Activated CD4-positive, alpha-beta T cell treated with anti-CD3 and anti-CD28 coated beads, Interleukin-2, amount 50 U/mL, for 24 hours (primary cell): ENCODE results near the gene NAV2.

Experiments
- DNase-seq, 2 donors: peaks; one replicate each; pipeline ENCODE4 v3.0.0-alpha.2; 2020; ENCODE audit warnings: low read depth in 1 of 2, low spot score in 1 of 2

NAV2 gene

DNA sequence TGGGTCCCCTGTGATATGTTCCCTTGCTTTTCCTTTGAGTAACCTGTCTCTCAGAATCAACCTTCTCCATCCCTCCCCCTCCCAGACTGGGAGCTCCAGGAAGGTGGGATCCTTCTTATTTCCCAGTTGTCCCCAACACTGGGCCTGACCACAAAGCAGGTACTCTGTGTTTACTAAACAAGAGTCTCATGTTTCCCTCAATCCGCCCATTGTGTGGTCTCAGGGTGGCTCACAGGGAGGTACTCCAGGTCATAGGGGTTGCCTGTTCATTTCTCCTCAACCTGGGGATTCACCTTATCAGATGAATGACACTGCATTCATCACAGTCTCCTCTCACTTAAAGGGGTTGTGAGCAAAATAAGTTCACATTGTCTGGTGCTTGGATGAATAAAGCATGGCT lies 26.4 kb upstream of the NAV2 start:
- no peak for DNase-seq

DNA sequence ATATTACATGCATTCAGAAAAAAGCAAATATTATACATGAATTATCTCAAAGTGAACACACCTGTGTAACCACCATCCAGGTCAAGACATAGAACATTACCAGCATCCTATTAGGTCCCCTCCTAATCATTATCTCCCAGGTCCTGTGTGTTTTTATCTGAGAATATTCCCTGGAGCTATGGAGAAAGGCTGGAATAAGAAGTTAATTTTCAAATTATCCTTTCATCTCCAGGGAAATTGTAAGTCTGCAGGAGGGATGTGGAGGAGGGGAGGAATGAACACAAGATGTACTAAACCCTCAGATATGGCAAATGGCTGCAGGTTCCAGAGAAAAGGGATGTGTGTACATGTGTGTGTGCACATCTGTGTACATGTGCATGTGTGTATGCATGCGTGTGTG lies 25.2 kb upstream of the NAV2 start:
- DNase-seq = no peak

DNA sequence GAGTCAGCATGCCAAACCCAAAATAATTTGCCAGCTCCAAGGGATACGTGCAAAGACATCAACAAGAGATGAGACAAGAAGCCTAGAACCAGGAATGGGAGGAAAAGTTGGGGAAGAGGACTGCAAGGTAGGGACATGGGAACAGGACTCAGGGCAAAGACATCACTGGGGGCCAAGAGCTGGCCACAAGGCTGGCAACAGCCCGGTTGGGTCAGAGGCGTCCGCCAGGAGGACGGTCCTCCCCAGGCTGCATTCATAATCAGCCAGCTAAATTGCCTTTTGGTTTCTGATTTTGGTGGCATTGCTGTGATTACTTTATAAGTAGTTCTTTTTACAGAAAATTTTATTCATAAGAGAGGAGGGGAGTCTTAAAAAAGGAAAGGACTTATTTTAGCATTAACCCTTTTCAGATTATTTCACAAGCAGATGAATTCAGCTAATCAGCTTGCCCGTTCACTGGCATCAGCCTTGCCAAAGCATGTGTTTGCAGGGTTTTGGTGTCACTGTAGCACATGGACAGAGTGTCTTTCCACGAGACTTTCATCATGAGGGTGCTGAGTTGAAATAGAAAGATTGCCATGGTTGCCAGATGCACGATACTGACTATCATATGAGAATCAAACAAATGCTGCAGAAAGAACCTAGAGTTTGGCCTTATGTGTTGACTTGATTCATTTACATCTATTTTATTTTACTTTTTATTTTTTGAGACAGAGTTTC lies 23.2 kb upstream of the NAV2 start:
- no peak for DNase-seq

DNA sequence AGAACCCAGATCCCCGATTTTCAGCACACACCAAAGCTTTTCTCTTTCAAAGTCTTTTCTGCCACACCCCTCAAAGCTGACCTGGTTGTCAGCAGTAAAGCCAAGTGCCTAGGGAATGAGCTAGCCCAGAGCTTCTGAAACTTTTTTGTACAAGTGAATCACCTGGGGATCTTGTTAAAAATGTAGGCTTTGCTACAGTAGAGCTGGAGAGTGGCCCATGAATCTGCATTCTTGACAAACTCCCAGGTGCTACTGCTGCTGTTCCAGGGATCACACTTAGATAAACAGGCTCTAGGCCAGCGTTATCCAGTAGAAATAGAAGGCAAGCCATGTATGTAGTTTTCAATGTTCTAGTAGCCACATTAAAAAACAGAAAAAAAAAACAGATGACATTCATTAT lies 21.8 kb upstream of the NAV2 start:
- no peak for DNase-seq

DNA sequence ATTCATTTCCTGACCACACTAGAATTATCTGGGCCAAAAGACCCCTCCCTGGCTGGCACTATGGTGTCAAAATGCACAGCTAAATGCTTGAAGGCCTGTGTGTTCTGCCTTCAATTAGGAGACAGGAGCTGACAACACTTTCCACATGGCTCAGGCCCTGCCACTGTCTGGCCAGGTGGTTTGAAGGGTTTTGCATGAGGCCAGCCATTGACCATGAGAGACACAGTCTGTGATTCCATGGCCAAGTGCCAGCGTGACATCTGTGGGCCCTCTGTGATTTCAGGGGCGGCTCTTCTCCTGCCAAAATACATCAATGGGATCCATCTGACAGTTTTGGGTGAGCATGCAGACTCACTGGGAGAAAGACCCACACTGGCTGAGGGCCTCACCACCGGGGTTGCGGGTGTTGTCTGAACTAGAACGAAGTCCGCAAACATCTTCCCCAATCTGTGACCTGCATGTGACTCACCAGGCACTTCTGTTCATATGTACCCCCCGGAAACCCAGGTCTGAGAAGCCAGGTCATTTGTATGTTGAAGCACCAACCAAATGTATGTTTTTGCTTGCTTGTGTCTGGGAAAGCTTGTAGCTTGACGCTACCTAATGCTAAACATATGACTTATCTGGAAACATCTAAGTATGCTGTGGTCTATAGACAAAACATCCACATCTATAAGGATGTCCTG lies 20.7 kb upstream of the NAV2 start:
- no peak for DNase-seq

DNA sequence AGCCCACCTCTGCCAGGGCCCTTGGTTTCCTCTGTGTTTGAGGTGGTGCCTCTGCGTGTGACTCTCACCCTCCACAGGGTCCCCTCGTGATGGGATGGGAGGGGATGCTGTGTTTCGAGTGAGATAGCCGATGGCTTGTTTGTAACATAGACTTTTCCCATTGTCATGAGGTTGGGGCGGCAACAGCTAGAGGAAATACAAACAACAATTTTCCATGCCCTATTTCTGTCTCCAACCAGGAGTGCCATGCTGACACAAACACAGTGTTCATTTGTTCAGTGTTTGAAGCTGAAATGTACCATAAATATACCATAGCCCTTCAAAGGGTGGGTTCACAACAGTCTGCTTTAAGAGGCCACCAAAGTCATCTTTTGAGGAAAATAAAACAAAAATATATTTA lies 19.5 kb upstream of the NAV2 start:
- DNase-seq = no peak

DNA sequence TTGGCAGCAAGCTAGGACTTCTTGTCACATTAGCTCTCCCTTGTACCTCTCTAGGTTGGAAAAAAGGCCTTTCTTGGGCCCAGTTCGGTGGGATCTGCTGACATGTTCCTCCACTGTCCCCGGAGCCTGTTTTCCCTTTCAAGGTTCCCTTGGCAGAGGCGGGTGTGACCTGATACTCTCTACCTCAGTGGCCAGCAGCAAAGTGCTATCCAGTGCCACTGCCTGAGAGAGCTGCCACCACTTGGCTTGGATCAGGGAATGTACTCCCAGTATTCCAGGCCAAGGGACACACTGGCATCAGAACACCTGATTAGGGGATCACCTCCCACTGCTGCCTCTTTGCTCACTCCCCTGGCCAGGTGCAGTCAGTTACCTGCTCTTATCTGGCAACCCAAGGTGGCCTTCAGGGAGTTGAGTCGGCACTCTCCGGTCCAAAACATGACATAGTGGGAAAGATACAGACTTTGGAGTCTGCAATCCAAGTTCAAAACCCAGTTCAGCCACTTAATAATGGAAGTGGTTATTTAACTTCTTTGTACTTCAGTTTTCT lies 17.8 kb upstream of the NAV2 start:
- DNase-seq = no peak

DNA sequence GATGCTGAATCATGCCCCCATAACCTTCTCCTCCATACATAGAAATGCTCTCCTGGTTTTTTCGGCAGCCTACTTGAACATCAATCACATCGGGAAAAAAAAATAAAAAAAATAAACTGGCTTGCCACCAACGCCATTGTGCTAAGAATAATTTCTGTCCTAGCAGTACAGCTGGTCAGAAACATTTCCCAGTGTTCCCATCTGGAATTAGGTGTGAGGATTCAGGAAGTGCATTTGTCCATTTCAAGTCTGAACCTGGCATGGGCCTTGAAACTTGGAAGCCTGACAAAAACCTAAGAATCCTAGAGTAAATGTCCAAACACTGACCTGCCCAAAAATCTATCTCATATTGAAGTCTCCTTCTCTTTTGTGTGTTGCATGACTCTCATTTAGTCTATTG lies 16.6 kb upstream of the NAV2 start:
- no peak for DNase-seq

DNA sequence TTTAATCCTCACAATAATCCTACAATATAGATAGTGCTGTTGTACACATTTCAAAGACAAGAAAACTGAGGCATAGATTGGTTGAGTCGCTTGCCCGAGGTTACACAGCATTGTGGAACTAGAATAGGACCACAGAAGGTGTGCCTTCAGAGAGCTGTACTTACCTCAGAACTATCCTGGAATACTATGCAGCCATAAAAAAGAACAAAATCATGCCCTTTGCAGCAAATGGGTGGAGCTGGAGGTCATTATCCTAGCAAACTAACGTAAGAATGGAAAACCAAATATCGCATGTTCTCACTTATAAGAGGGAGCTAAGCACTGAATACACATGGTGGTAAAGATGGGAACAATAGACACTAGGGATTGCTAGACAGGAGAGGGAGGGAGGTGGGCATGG lies 15.7 kb upstream of the NAV2 start:
- DNase-seq = no peak

DNA sequence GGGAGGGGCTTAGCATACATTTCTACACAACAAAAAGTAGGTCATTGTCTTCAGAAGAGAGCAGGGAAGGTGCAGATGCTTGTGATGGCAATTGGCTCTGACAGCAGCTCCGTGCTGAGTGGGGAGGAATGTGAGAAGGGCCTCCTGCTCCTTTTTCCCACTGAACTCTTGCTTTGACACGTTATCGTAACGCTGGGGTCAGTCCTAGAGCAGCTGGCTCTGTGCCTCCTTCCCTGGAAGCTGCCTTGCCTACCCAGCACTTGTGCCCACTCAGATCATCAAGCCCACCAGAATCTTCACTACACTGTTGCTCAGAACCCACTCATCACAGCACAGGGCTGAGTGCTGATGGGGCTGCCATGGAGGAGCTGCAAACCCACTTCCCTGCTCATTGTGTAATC lies 14.9 kb upstream of the NAV2 start:
- DNase-seq = no peak

DNA sequence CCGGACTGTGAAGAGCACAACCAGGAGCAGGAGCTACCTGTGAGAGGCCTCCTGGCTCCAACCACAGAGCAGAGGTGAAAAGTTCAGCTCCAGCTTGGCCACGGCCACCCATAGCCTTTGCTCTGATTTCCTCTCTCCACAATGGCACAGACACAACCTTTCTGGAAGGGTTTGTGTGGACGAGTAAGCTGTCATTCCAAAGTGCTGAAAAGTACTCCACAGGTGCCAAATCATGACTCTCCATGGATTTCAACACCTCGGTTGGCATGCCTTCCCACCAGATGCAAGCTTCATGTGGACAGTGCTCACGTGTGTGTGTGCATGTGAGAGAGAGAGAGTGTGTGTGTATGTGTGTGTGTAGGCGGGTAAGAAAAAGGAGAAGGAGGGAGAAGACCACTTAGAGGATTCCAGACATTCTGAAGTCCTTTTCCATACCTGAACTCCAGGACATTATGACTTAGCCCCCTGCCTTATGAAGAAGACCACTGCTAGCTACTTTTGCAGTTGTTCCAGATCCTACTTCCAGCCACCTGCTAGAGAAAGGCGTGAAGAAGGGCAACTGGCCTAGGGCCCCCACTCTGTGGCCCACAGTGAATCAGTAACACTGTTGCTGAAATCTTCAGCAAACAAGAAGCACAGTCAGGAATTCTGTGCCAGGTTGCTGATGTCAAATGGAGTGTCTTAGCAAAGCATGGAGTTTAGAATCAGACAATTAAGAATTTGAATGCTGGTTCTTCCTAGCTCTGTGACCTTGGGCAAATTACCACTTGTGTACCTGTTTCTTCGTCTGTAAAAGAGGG lies 13.9 kb upstream of the NAV2 start:
- no peak for DNase-seq

DNA sequence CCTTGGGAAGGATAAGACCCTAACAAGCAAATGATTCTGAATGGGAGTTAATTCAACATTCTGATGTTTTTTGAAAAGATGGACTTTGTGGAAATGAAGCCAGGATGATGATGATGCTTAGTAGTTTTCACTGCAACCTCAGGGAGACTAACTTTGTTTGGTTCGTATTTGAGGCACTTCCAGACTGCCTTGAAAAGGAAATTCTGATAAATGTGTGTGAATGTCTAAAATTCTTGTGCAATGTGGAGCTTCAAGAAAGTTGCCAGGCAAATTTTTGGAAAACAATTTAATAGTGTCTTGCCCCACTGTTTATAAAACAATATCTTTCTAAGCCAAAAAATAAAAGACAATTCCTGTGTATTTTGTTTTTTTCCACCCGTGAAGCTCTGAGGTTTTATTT lies 11.2 kb upstream of the NAV2 start:
- DNase-seq = no peak

DNA sequence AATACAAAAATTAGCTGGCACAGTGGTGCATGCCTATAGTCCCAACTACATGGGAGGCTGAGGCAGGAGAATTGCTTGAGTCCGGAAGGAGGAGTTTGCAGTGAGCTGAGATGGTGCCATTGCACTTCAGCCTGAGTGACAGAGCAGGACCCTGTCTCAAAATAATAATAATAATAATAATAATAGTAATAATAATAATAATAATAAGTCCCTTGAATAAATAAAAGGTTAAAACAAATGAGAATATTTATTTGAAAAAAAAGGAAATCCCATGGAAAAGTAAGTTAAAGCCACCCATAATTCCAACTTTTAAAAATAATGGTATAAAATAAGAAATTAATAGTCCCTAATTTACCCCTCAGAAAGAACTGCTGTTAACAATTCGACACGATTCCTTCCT lies 10.0 kb upstream of the NAV2 start:
- no peak for DNase-seq

DNA sequence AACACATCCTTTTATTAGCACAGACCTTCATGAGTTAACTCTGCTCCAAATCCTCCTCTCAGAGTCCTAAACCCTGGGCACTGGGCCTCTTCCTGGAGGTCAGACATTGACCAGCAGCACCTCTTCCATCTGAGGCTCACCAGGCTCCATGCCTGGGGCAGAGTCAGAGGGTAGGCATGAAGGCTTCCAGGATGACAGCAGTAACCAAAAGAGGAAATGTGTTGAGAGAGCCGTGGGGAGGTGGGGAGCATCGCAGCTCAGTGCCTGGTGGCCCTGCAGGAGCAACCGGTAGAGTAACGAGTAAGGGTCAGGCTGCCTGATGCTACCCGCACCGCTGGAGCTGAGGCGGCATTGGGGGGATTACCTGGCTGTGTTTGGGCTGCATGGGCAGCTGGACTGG lies 9.4 kb upstream of the NAV2 start:
- no peak for DNase-seq

DNA sequence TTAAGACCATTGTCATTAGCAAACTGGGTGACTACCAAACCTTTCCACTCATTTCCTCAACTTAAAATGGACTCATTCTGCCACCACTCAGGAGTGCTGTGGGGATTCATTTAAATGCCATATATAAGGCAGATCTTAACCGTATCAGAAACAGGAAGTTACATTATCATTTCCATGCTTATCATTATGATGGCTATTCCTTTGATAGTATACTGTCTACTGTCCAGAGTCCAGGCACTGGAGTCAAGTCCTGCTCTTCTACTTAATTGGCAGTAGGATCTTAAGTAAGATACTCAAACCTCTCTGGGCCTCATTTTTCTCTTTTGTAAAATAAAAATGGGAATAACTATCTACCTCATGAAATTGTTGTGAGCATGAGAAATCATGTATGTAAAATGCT lies 8.4 kb upstream of the NAV2 start:
- DNase-seq = no peak

DNA sequence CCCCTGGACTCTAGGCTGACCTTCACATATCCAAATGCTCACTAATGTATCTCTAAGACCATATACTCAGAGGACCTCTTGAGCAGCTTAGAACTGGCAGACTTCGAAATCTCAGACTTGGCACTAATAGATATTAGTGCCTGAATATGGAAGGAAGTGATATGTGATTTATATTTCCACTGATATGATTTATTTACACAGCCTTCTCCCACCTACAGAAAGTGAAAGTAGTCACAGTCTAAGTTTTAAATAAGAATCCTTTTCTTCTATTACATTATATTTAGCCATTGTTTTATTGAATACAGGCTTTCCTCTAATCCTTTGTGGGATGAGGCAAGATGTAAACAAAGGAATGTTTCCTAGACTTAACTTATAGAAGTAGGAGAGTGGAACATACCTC lies 6.7 kb upstream of the NAV2 start:
- no peak for DNase-seq

DNA sequence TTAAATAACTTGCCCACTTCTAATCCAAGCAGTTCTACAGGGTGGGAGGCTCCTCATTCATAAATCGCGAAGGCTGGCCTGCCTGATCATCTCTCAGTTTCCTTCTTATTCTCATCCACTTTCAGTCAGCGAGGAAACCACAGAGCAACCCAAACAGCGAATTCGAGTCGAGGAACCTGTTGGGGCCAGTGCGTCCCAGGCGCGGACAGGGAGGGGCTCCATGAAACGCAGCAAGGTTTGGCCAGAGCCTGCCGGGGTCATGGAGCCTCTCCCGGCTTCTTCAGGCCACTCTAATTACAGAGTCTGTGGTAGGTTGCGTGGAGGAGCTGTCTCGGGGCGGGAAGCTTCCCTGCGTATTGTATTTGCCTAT lies 741 bp upstream of the NAV2 start:
- DNase-seq = no peak

DNA sequence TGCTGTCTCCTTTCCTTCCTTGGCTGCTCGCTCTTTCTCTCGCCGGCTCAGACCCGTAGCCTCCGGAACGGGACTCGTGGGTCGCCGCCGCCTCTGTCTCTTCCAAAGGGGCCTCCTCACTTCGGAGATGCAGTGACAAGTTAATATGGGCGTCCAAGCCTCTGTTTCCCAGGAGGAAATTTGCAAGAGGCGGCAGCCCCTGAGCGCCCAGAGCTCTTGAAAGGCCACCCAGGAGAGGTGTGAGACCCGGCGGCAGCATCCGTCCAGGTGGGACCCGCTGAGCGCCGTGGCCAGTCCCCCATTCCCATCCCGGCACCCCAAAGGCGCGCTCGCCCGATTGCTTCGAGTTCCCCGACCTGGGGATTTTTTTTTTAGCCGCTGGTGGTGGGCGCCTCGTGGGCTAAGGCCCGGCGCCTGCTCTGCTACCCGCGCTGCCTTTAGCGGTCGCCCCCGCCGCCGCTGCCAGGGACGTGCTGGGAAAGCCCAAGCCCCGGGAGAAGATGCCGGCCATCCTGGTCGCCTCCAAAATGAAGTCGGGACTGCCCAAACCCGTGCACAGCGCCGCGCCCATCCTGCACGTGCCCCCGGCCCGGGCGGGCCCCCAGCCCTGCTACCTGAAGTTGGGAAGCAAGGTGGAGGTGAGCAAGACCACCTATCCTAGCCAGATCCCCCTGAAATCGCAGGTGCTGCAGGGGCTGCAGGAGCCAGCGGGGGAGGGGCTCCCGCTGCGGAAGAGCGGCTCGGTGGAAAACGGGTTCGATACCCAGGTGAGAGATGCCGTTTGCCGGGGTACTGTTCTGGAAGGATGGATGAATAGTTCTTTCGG lies 772 bp downstream of the NAV2 start:
- DNase-seq = no peak

DNA sequence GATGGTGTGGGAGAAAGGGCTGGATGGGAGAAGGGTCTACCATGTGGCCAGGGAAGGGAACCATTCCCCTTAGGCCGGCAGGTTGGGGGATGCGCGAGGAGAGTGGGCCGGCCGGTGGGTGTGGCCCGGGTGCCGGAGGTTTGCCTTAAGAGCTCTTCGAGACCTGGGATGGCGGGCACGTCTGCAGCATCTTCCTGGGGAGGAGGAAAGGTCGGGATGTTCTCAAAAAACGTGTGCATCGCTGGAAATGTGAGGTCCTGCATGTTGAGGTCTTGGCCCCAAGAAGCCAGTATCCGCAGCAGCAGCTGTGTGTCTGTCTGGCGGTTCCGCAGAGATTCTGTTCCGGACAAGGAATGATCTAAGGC lies 1.4 kb downstream of the NAV2 start:
- no peak for DNase-seq

DNA sequence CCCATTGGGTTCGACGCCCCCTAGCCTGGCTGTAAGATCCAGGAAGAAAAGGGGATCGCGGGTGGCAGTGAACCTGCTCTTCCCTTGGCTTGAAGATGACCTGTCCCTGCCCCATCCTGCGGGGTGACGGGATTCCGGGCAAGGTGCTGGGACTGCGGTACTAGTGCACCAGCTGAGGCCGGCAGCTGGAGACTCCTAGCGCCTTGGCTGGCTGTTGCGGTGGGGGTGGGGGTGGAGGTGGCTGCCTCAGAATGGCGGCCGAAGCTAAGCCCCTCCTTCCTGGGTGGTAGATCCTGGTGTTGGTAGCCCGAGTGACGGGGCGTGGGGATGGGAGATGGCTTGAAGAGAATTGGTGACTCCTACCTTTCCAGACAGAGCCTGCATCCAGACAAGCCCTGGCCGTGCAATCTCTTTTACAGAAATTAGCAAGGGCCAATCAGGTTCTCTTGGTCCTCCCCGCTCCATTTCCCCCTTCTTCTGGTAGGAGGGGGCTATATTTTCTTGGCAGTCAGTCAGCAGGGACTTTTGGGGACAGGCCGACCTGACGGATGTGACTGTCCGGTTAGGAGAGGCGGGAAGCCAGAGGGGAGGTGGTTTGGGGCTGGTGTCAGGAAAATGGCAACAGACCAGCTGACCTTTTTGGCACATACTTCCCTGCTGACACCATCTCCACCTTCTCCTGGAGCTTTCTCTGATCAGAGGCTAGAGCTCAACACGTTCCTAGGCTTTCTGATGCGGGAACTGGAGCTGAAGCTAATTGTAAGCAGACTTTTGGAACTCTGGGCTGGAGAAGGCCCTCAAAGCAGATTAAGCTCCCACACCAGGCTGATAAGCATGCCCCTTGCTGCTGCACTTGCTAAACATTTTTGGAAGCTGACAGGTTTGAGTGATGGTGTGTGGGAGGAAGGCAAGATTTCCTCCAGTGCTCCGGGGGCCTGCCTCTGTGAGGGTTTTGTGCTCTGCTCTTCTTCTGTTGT lies 2.0 kb downstream of the NAV2 start:
- no peak for DNase-seq
